Ishikawa (cell line): ENCODE measurements around the gene ATXN7.

Experiments used
- CEBPB ChIP-seq: IDR thresholded peaks from 2 replicates; pipeline ENCODE4 v1.6.1; 2012
- CREB1 ChIP-seq: IDR thresholded peaks from 2 replicates; pipeline ENCODE4 v1.6.1; 2012; ENCODE audit warnings: low read depth
- EP300 ChIP-seq: IDR thresholded peaks from 2 replicates; pipeline ENCODE4 v1.6.1; 2012; ENCODE audit warnings: borderline replicate concordance
- MAX ChIP-seq: IDR thresholded peaks from 2 replicates; pipeline ENCODE4 v1.6.1; 2012
- REST ChIP-seq: IDR thresholded peaks from 2 replicates; pipeline ENCODE4 v1.6.1; 2012; ENCODE audit warnings: low read depth, mild to moderate bottlenecking
- TAF1 ChIP-seq: IDR thresholded peaks from 2 replicates; pipeline ENCODE4 v1.6.1; 2012; ENCODE audit warnings: low read depth, mild to moderate bottlenecking
- TEAD4 ChIP-seq: IDR thresholded peaks from 2 replicates; pipeline ENCODE4 v1.6.1; 2012
- USF1 ChIP-seq: IDR thresholded peaks from 2 replicates; pipeline ENCODE4 v1.6.1; 2012

GRCh38 chr3:63864008-63864964 lies 619 bp downstream of the ATXN7 start:
- TF ChIP-seq TEAD4 (no peak), CREB1 (no peak), TAF1 (peak; percentile 9; the same call in 1 of the 2 replicates), USF1 (no peak), MAX (no peak), REST (no peak), CEBPB (no peak), EP300 (peak; percentile 7; the same call in 1 of the 2 replicates)
